Neural cell (in vitro differentiated cells): ENCODE measurements around the gene PDYN.

Experiments
- CTCF ChIP-seq: fragments of 450-650 bp; IDR thresholded peaks from 2 replicates; pipeline ENCODE4 v1.5.1; 2014; ENCODE audit warnings: antibody characterized with exemption, mild to moderate bottlenecking, moderate library complexity; ENCODE audit not compliant: poor library complexity, severe bottlenecking
- EP300 ChIP-seq: fragments of 450-650 bp; conservative IDR thresholded peaks from 2 replicates; pipeline ENCODE4 v1.6.1; 2014; ENCODE audit warnings: antibody characterized with exemption, mild to moderate bottlenecking, moderate library complexity; ENCODE audit not compliant: poor library complexity, severe bottlenecking
- EZH2 ChIP-seq: fragments of 200-600, 300-800 bp; shearing (Covaris generic), sonication (generic); IDR thresholded peaks from 2 replicates; pipeline ENCODE4 v1.6.1; 2014; ENCODE audit warnings: antibody characterized with exemption, low read length, borderline replicate concordance, mild to moderate bottlenecking; ENCODE audit not compliant: insufficient read depth, poor library complexity, severe bottlenecking
- POLR2AphosphoS5 ChIP-seq: IDR thresholded peaks from 2 replicates; pipeline ENCODE4 v1.6.1; 2012
- SMC3 ChIP-seq: fragments of 450-650 bp; conservative IDR thresholded peaks from 2 replicates; pipeline ENCODE4 v1.6.1; 2014; ENCODE audit warnings: antibody characterized with exemption, mild to moderate bottlenecking, moderate library complexity; ENCODE audit not compliant: poor library complexity

GRCh38 chr20:1964061-1964460 lies 29.8 kb downstream of the PDYN start:
- no peak for TF ChIP-seq CTCF
- TF ChIP-seq EZH2: no peak
- TF ChIP-seq SMC3: no peak
- no peak for TF ChIP-seq POLR2AphosphoS5
- TF ChIP-seq EP300: no peak
